Measurements from ENCODE around the gene L3MBTL4.
"Not testable (repeated sequence)": the region's sequence is repeated elsewhere in the genome, so short reads cannot be mapped to it uniquely, and the experiment has no call there.

The L3MBTL4 gene

GRCh38 chr18:6294148-6294784 is 120.4 kb downstream of the L3MBTL4 start:
- DNase-seq = no peak

GRCh38 chr18:6289843-6290242 is 124.9 kb downstream of the L3MBTL4 start:
- no peak for DNase-seq

GRCh38 chr18:6286585-6286984 is 128.1 kb downstream of the L3MBTL4 start:
- DNase-seq = no peak

- DNase-seq = no peak
These were observed 129.9 kb downstream of the L3MBTL4 start for GRCh38 chr18:6284761-6285160.

GRCh38 chr18:6284300-6284699 is 130.4 kb downstream of the L3MBTL4 start:
- DNase-seq = no peak

- no peak for DNase-seq
These were observed 132.8 kb downstream of the L3MBTL4 start for GRCh38 chr18:6281874-6282273.

GRCh38 chr18:6280211-6280743 is 134.4 kb downstream of the L3MBTL4 start:
- no peak for DNase-seq

GRCh38 chr18:6279308-6279707 is 135.4 kb downstream of the L3MBTL4 start:
- DNase-seq = no peak

- DNase-seq = no peak
These were observed 141.3 kb downstream of the L3MBTL4 start for GRCh38 chr18:6273423-6273822.

GRCh38 chr18:6272144-6272543 is 142.6 kb downstream of the L3MBTL4 start:
- not testable (repeated sequence) for DNase-seq

- DNase-seq = no peak
These were observed 143.1 kb downstream of the L3MBTL4 start for GRCh38 chr18:6271585-6271984.

GRCh38 chr18:6270771-6271216 is 143.9 kb downstream of the L3MBTL4 start:
- no peak for DNase-seq

GRCh38 chr18:6269660-6270332 is 144.9 kb downstream of the L3MBTL4 start:
- DNase-seq = no peak

GRCh38 chr18:6266212-6266611 is 148.5 kb downstream of the L3MBTL4 start:
- no peak for DNase-seq

- no peak for DNase-seq
These were observed 152.8 kb downstream of the L3MBTL4 start for GRCh38 chr18:6261938-6262337.

GRCh38 chr18:6259324-6259723 is 155.4 kb downstream of the L3MBTL4 start:
- not testable (repeated sequence) for DNase-seq

GRCh38 chr18:6257950-6258349 is 156.8 kb downstream of the L3MBTL4 start:
- no peak for DNase-seq

- DNase-seq = no peak
These were observed 158.2 kb downstream of the L3MBTL4 start for GRCh38 chr18:6256521-6256920.

- no peak for DNase-seq
These were observed 158.8 kb downstream of the L3MBTL4 start for GRCh38 chr18:6255886-6256285.

- no peak for DNase-seq
These were observed 159.5 kb downstream of the L3MBTL4 start for GRCh38 chr18:6255116-6255705.

GRCh38 chr18:6254456-6254855 is 160.3 kb downstream of the L3MBTL4 start:
- DNase-seq = no peak

GRCh38 chr18:6251084-6251483 is 163.6 kb downstream of the L3MBTL4 start:
- DNase-seq = no peak

- DNase-seq = no peak
These were observed 164.9 kb downstream of the L3MBTL4 start for GRCh38 chr18:6249788-6250187.

GRCh38 chr18:6249170-6249569 is 165.5 kb downstream of the L3MBTL4 start:
- DNase-seq = no peak
